Stimulated activated CD8-positive, alpha-beta memory T cell treated with anti-CD3 and anti-CD28 coated beads, Interleukin-4, amount 100 ng/mL, for 24 hours (primary cell): ENCODE measurements around the gene RHCE.
"Not testable (repeated sequence)": the region's sequence is repeated elsewhere in the genome, so short reads cannot be mapped to it uniquely, and the experiment has no call there.

Source experiments
- DNase-seq: peaks from one replicate; pipeline ENCODE4 v3.0.0-alpha.2; 2020; ENCODE audit warnings: low read depth

RHCE gene

DNA sequence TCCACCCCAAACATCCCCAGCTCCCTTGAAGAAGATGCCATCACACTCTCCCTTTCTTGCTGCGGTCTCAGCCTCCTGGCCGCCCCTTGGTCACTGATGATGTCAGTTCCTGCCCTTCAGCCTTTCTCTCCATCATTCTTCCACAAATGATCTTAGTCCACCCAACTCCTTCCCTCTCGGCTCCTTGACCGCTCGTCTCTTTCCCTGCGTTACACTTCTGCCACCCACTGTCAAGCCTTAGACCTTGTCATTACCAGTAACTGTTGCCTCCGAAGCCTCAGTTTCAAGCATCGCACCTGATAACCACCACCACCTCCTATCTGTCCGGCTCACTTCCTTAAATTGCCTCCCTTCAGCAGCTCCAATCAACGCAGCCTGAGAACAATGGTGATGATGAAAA, 23.1 kb downstream of the RHCE start:
- DNase-seq = not testable (repeated sequence)

DNA sequence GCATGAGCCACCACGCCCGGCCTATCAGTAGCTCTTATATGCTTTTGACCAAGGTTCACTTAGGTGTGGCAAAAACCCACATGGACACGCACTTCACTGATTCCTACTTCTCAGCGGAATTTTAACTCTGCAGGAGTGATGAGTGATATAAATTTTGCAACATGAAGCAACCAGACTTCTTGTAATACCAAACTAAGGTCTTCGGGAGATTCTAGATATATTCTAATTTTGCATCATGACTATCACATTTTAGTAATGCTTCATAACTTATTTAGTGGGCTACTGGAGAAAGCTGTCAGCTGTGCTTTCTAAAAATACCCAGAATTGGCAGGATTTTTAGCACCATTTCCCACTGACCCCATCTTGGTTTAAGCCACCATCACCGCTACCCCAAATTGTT, 27.8 kb downstream of the RHCE start:
- no peak for DNase-seq

DNA sequence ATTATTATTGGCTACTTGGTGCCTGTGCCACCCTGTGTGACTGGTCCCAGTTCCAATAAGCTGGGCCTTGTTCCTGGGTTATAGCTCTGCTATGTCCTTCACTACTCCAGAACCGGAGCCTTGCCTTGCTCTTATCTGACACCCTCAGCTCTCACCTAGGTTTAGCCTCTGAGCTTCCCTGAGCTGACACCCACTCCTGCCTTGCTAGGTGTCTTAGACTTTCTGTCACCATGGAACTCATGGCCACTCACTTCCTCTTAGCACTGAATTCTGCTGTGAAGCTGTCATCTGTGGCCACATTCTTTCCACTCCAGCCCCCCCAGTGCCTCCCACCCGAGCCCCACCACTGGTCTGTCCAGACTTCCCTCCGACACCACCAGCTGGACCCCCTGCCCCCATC, 30.9 kb downstream of the RHCE start:
- DNase-seq = not testable (repeated sequence)

DNA sequence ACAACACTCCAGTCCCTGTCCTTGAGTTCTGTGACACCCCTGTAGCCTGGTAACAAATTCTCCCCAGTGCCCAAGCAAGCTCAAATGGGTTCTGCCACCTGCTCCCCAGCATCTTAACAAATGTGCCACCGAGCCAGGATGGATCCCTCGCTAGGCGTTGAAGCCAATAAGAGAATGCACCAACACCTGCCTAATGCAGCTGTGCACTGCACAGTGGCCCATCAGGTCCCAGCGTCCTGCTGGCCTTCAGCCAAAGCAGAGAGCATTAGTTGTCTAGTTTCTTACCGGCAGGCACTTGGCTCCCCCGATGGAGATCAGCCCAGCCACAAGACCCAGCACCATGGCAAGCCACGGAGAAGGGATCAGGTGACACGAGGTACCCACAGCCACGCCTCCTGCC, 31.9 kb downstream of the RHCE start:
- not testable (repeated sequence) for DNase-seq

- DNase-seq = not testable (repeated sequence)
These were observed 33.5 kb downstream of the RHCE start for GRCh38 chr1:25387096-25387495.

DNA sequence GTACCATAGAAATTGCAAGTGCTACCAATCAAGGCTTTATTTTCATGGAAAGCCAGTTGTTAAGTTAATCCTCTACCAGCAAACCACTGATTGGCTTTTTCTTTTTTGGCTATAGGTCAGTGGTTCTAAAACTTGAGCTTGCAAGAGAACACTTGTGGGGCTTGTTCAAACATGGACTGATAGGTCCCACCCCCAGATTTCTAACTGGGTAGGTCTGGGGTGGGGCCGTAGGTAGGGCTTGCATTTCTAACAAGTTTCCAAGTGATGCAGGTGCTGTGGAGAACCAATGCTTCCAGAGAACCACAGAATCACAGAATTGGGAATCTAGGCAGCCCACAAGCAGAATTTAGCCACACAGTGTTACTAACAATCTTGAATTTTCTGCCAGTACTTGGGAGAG, 36.8 kb downstream of the RHCE start:
- DNase-seq = not testable (repeated sequence)

GRCh38 chr1:25383090-25383489, 37.5 kb downstream of the RHCE start:
- DNase-seq = not testable (repeated sequence)

GRCh38 chr1:25382543-25382942, 38.1 kb downstream of the RHCE start:
- not testable (repeated sequence) for DNase-seq

GRCh38 chr1:25378367-25378766, 42.3 kb downstream of the RHCE start:
- not testable (repeated sequence) for DNase-seq

DNA sequence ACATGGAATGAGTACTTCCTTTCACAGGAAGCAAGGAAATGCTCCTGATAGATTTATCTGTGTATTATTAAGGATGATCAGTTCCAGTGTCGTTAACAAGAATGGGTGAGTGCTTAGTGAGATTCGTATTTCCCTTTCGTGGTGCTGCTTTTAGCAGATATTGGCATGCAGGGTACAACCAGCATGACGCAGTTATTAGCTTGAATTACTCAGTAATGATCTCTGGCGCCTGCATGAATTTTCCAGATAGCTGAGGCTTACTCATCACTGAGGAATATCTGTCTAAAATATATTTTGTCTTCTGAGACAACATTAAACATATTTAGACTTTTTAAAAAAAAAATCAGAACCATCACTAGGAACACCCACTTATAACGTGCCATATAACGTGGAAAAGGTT, 48.9 kb downstream of the RHCE start:
- not testable (repeated sequence) for DNase-seq

- DNase-seq = not testable (repeated sequence)
These were observed 50.8 kb downstream of the RHCE start for GRCh38 chr1:25369691-25370271.

DNA sequence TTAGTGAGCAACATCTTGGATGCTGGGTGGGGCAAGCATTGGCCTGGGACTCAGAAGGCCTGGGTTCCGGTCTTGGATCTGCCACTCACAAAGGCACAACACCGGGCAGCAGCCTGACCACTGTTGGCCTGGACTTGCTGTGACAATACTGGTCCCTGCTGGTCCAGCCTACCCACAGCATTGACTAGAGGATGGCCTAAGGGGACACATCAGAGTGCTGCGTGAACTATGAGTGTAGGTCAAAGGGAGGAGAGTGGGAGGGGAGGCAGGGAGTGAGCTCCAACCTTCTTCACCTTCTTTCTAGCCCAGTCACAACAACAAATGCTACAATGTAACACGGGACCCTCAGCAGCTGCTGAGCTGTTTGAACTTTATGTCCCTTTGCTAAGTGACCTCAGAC, 51.4 kb downstream of the RHCE start:
- no peak for DNase-seq

DNA sequence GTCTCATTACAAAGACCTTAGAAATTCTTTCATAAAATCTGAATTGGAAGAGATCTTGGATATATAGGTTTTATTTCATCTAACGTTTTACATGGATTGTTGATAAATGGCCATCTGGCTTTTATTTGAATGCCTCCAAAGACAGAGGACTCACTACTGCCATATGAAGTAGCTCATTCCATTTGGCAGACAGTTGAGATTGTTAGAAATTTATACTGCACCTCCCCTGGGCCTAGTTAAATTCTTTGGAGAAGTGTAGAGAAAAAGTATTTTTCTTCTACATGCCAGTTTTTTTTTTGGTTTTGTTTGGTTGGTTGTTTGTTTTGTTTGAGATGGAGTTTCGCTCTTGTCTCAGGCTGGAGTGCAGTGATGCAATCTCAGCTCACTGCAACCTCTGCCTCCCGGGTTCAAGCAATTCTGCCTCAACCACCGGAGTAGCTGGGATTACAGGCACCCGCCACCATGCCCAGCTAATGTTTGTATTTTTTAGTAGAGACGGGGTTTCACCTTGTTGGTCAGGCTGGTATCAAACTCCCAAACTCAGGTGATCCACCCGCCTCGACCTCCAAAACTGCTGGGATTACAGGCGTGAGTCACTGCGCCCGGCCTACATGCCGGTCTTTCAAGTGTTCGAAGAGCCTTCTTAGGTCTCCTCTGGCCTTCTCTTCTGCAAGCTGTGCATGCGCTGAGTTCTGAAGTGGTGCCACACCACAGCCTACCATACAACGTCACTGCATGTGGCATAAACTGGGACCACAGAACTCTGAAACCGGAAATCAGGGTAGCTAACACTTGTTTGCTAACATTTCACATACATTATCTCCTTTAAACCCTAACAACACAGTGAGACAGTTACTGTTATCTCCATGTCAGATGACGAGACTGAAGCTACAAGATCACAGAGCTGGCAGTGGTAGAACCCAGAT, 57.7 kb downstream of the RHCE start:
- DNase-seq = not testable (repeated sequence)

GRCh38 chr1:25361901-25362300, 58.7 kb downstream of the RHCE start:
- DNase-seq = no peak

- no peak for DNase-seq
These were observed 59.7 kb downstream of the RHCE start for GRCh38 chr1:25360596-25361581.

DNA sequence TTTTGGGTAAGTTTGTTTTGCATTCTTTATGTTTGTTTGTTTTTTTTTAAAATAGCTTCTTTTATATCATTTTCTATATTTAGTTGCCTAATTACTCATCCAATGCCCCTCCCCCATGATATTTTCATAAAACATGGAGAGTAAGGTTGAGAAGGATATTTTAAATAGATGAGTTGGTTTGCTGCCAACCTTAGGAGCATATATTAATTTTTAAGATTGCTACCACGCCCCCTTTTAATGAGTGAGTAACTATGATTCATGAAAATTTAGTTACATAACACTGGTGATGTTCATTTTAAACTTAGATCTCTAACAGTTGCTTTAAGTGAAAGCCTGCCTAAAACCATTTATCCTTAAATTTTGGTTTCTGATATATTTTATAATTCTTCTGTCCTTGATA, 63.8 kb downstream of the RHCE start:
- DNase-seq = no peak

GRCh38 chr1:25356441-25356840, 64.2 kb downstream of the RHCE start:
- DNase-seq = no peak

- no peak for DNase-seq
These were observed 64.7 kb downstream of the RHCE start for GRCh38 chr1:25355841-25356395.

DNA sequence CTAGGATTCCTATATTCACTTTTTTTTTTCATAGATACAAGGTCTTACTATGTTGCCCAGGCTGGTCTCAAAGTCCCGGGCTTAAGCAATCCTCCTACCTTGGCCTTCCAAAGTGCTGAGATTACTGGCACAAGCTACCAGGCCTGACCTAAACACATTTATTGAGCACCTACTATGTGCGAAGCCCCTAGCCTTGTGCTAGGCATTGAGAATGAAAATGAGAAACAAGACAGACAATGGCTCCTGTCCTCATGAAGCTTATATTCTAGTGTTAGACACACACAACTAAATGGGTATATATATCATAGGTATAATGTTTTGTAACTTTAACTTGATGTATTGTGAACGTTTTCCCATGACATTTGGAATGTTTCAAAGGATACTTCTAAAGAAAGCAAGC, 71.0 kb downstream of the RHCE start:
- DNase-seq = no peak

DNA sequence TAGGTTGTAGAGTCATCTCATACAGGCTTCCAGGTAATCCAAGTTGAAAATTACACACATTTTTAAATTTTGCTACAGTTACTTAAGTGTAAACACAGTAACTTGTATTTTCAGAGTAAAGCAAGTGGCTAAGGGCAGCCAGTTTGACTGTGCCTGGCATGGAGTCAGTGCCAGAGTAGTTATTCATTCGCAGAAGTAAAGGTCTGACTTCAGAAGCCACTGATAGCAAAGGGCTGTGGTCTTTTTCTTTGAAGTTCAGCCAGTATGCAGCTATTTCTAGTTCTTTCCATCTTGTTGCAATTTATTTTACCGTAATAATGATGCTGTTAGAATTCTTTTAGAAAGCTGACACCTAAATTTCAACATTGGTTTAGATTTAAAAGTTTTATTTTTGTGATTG, 73.1 kb downstream of the RHCE start:
- DNase-seq = no peak

DNA sequence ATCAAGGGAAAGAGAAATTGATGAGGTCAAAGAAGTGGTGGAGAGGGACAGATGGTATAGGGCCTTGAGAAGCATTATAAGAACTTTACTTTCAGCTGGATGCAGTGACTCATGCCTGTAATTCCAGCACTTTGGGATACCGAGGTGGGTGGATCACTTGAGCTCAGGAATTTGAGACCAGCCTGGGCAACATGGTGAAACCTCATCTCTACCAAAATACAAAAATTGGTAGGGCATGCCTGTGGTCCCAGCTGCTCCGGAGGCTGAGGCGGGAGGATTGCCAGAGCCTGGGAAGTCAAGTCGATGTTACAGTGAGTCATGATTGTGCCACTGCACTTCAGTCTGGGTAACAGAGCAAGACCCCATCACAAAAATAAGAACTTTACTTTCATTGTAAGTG, 76.8 kb downstream of the RHCE start:
- no peak for DNase-seq

DNA sequence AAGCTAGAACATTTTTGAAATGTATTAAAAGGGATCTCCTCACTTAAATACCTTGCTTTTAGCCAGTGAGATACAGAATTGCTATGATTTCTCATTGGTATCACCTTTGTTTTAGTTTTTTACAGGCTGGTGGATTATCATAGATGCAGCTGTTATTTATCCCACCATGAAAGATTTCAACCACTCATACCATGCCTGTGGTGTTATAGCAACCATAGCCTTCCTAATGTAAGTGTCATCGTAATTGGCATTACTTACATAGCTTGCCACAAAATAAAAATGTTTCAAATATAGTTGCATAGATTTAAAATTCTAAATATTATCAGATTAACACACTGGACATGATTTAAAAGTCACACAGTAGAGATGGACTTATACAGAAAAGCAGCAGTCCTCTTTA, 77.8 kb downstream of the RHCE start:
- no peak for DNase-seq
